Lower leg skin (tissue), 4 donors: ENCODE data around the gene CD9. TPM values are rescaled to one million over a fixed set of nuclear protein-coding genes. Genes with fewer than 3 reads are reported as not detected.

ENCODE experiments used
- DNase-seq, 2 donors: peaks; one replicate each; pipeline ENCODE4 v3.0.0-alpha.2; 2019; ENCODE audit warnings: low spot score in 2 of 2
- H3K4me3 ChIP-seq: fragments of 200-600 bp; sonication (generic); 2 replicates; pipeline ENCODE4 v1.5.1; 2017; ENCODE audit warnings: mild to moderate bottlenecking, low read depth; ENCODE audit not compliant: poor library complexity, severe bottlenecking
- CTCF ChIP-seq, 3 donors: fragments of 450-650 bp; IDR thresholded peaks; one replicate each; pipeline ENCODE4 v1.5.1; 2016; ENCODE audit warnings: antibody characterized with exemption in 3 of 3, mild to moderate bottlenecking in 3 of 3, moderate library complexity in 2 of 3
- POLR2A ChIP-seq, 2 donors: fragments of 450-650 bp; IDR thresholded peaks; one replicate each; pipeline ENCODE4 v1.6.1; 2016 to 2017; ENCODE audit warnings: antibody characterized with exemption in 2 of 2, mild to moderate bottlenecking in 1 of 2, moderate library complexity in 1 of 2
- WGBS, 2 donors: methylation state at CpG; one replicate each; pipeline ENCODE4 v1.1.5; 2018; 5-methylcytosine and 5-hydroxymethylcytosine counted together
- intact Hi-C: fragments of 100-400 bp; cut with DNase I; formaldehyde crosslinking; loops from one replicate; pipeline ENCODE4 v1.15.0; 2023; ENCODE audit warnings: low total_unique reads
- total RNA-seq, 4 donors: library from RNA; depleted of rRNA; stranded (reverse); fragments of >200 nt; gene quantifications; one replicate each; pipeline ENCODE4 v1.1.0, GENCODE V29; 2016

Gene CD9
- total RNA-seq, 4 donors from 2014 or later: 378 to 494 (median 412) TPM

- no peak for TF ChIP-seq CTCF (IDR thresholded peaks at IDR 0.05)
- TF ChIP-seq POLR2A (IDR thresholded peaks at IDR 0.05): no peak
- WGBS, 2 donors: 52 to 62% methylated on average over 1 of the region's 1 CpG
- H3K4me3 ChIP-seq: no peak overlapping the region
- DNase-seq: no peak
- intact Hi-C loops: loop anchor here (2.0 to 10.0 kb wide), 2 partner anchors 91 to 301 kb away; no protein-coding TSS in a partner anchor
These were observed 85.5 kb downstream of the CD9 start for GRCh38 chr12:6285532-6286306.

Other genes starting within 250 kb of the CD9 start
- 100 to 1,000 TPM in 1 of 4 donors, 10 to 100 TPM in 3; 34.3 to 107 (median 50.3) TPM for gene VWF, start 75.7 kb upstream of the CD9 start, total RNA-seq
- 10 to 100 TPM; 10.6 to 34.1 (median 22.4) TPM for gene PLEKHG6, start 110.3 kb downstream of the CD9 start, total RNA-seq
- gene TNFRSF1A, start 141.7 kb downstream of the CD9 start, total RNA-seq: 100 to 1,000 TPM; 104 to 252 (median 186) TPM
- gene SCNN1A, start 175.2 kb downstream of the CD9 start, total RNA-seq: 100 to 1,000 TPM in 3 of 4 donors, 10 to 100 TPM in 1; 74.6 to 139 (median 119) TPM
- gene LTBR, start 183.8 kb downstream of the CD9 start, total RNA-seq: 100 to 1,000 TPM; 174 to 298 (median 196) TPM
- under 1 TPM in 2 of 4 donors, not detected in 2; 0.16 to 0.89 TPM for gene CD27, start 244.6 kb downstream of the CD9 start, total RNA-seq